H1 (cell line): ENCODE results near the gene PPARD. TPM values are rescaled to one million over a fixed set of nuclear protein-coding genes. Genes with fewer than 3 reads are reported as not detected.

Source experiments
- CTCF ChIA-PET: fragments of 300-600 bp; sonication (Branson Sonifier 250); formaldehyde crosslinking; loops from one replicate; lab custom pipeline; 2021; ENCODE audit not compliant: partially characterized antibody; lab: Charles Lee
- POLR2A ChIA-PET: fragments of 300-600 bp; sonication (Branson Sonifier 250); formaldehyde crosslinking; loops from one replicate; lab custom pipeline; 2021; ENCODE audit warnings: inconsistent platforms; ENCODE audit not compliant: partially characterized antibody; lab: Charles Lee
- DNase-seq, 2 experiments: peaks; one replicate each; pipeline versions ENCODE4 v3.0.0 to v3.0.0-alpha.2; 2010 to 2022; ENCODE audit warnings: low spot score in 2 of 2, low read depth in 1 of 2, mixed read lengths in 1 of 2
- FAIRE-seq: peaks from 2 replicates; lab custom pipeline; 2011; peaks lifted over from hg19 to GRCh38; lab: Jason Lieb, UNC
- H2AFZ ChIP-seq: 2 replicates; pipeline ENCODE4 v1.8.1; 2012; ENCODE audit warnings: low read length, inconsistent platforms
- H2AK5ac ChIP-seq: 2 replicates; pipeline ENCODE4 v1.6.1; 2013; ENCODE audit warnings: low read depth, low read length
- H2BK120ac ChIP-seq: replicated peaks from 2 replicates; pipeline ENCODE3; 2013; ENCODE audit warnings: low read depth, low read length, inconsistent platforms
- H2BK12ac ChIP-seq: 2 replicates; pipeline ENCODE4 v1.6.1; 2013; ENCODE audit warnings: low read depth, low read length
- H2BK15ac ChIP-seq: 2 replicates; pipeline ENCODE4 v1.6.1; 2013; ENCODE audit warnings: low read length
- H2BK20ac ChIP-seq: 2 replicates; pipeline ENCODE4 v1.6.1; 2013; ENCODE audit warnings: low read length
- H2BK5ac ChIP-seq: 2 replicates; pipeline ENCODE4 v1.6.1; 2013; ENCODE audit warnings: low read depth, low read length
- H3K14ac ChIP-seq: 2 replicates; pipeline ENCODE4 v1.6.1; 2013; ENCODE audit warnings: inconsistent platforms; ENCODE audit not compliant: insufficient read length
- H3K18ac ChIP-seq: 2 replicates; pipeline ENCODE4 v1.6.1; 2013; ENCODE audit warnings: low read length; ENCODE audit errors: extremely low read depth
- H3K23ac ChIP-seq: 2 replicates; pipeline ENCODE4 v1.6.1; 2013; ENCODE audit warnings: inconsistent platforms; ENCODE audit not compliant: insufficient read length
- H3K23me2 ChIP-seq: 2 replicates; pipeline ENCODE4 v1.6.1; 2013; ENCODE audit warnings: low read depth, low read length
- H3K27ac ChIP-seq: 2 replicates; pipeline ENCODE4 v1.6.1; 2011; ENCODE audit warnings: low read depth, low read length, inconsistent platforms
- H3K27me3 ChIP-seq, 4 experiments: replicated peaks in 1 of 4; 1 replicate in 1 of 4; 2 replicates in 3 of 4; pipeline versions ENCODE4 v1.6.1 to v1.8.1; 2011 to 2013; ENCODE audit warnings: low read length in 3 of 4, mild to moderate bottlenecking in 3 of 4, inconsistent platforms in 2 of 4, mixed read lengths in 2 of 4, moderate library complexity in 1 of 4; ENCODE audit not compliant: control insufficient read depth in 3 of 4, insufficient read depth in 3 of 4; ENCODE audit errors: extremely low read depth in 1 of 4
- H3K36me3 ChIP-seq, 4 experiments: 2 replicates each; pipeline versions ENCODE4 v1.6.1 to v1.8.1; 2011 to 2013; ENCODE audit warnings: mild to moderate bottlenecking in 4 of 4, low read length in 3 of 4, moderate library complexity in 2 of 4, control low read depth in 1 of 4, inconsistent platforms in 1 of 4; ENCODE audit not compliant: insufficient read depth in 4 of 4, control insufficient read depth in 2 of 4
- H3K4ac ChIP-seq: replicated peaks from 2 replicates; pipeline ENCODE3; 2013; ENCODE audit warnings: low read length, low read depth, mixed read lengths, inconsistent platforms; ENCODE audit not compliant: insufficient read length
- H3K4me1 ChIP-seq, 4 experiments: replicated peaks in 1 of 4; 1 replicate in 1 of 4; 2 replicates in 3 of 4; pipeline versions ENCODE4 v1.6.1 to v1.8.1; 2011 to 2013; ENCODE audit warnings: low read length in 3 of 4, inconsistent platforms in 2 of 4, mixed read lengths in 1 of 4; ENCODE audit not compliant: insufficient read depth in 4 of 4, control insufficient read depth in 3 of 4
- H3K4me2 ChIP-seq, 2 experiments: 2 replicates each; pipeline versions ENCODE4 v1.6.1 to v1.8.1; 2011 to 2013; ENCODE audit warnings: low read depth in 2 of 2, low read length in 2 of 2, control low read depth in 1 of 2, inconsistent platforms in 1 of 2, mild to moderate bottlenecking in 1 of 2; ENCODE audit not compliant: insufficient read depth in 1 of 2
- H3K4me3 ChIP-seq, 4 experiments: fragments of 200-600, 300-600 bp in 1 of 4; sonication (generic), shearing (Covaris generic), sonication (Bioruptor Twin) in 1 of 4; 2 replicates each; pipeline versions ENCODE4 v1.5.1 to v1.8.1; 2011 to 2016; ENCODE audit warnings: low read length in 4 of 4, low read depth in 3 of 4, control low read depth in 2 of 4, inconsistent platforms in 2 of 4, mild to moderate bottlenecking in 2 of 4, mixed read lengths in 1 of 4, moderate library complexity in 1 of 4; ENCODE audit not compliant: insufficient read depth in 2 of 4; ENCODE audit errors: extremely low read depth in 1 of 4
- H3K56ac ChIP-seq: replicated peaks from 2 replicates; pipeline ENCODE3; 2013; ENCODE audit warnings: low read depth, mild to moderate bottlenecking, mixed read lengths, low read length, inconsistent platforms; ENCODE audit not compliant: insufficient read length
- H3K79me1 ChIP-seq: 2 replicates; pipeline ENCODE4 v1.6.1; 2013; ENCODE audit warnings: low read depth, low read length, control low read depth
- H3K79me2 ChIP-seq, 2 experiments: 2 replicates each; pipeline versions ENCODE4 v1.6.1 to v1.8.1; 2012 to 2013; ENCODE audit warnings: low read length in 2 of 2, mild to moderate bottlenecking in 2 of 2, inconsistent platforms in 1 of 2; ENCODE audit not compliant: insufficient read depth in 2 of 2, control insufficient read depth in 1 of 2
- H3K9ac ChIP-seq, 4 experiments: replicated peaks in 1 of 4; 1 replicate in 1 of 4; 2 replicates in 3 of 4; pipeline versions ENCODE4 v1.6.1 to v1.8.1; 2011 to 2013; ENCODE audit warnings: low read depth in 3 of 4, low read length in 3 of 4, control low read depth in 2 of 4, mild to moderate bottlenecking in 2 of 4, moderate library complexity in 2 of 4, inconsistent platforms in 1 of 4; ENCODE audit errors: extremely low read depth in 1 of 4
- H3K9me3 ChIP-seq, 2 experiments: 2 replicates each; pipeline versions ENCODE4 v1.6.1 to v1.8.1; 2012 to 2013; ENCODE audit warnings: mild to moderate bottlenecking in 2 of 2, moderate library complexity in 2 of 2, control low read depth in 1 of 2, inconsistent platforms in 1 of 2, low read depth in 1 of 2, low read length in 1 of 2, mixed read lengths in 1 of 2; ENCODE audit not compliant: insufficient read depth in 2 of 2
- H4K20me1 ChIP-seq, 2 experiments: replicated peaks in 1 of 2; 2 replicates each; pipeline versions ENCODE3 to v1.8.1; 2011 to 2013; ENCODE audit warnings: inconsistent platforms in 2 of 2, low read length in 2 of 2, mild to moderate bottlenecking in 1 of 2; ENCODE audit not compliant: insufficient read depth in 2 of 2, control insufficient read depth in 1 of 2
- H4K5ac ChIP-seq: 2 replicates; pipeline ENCODE4 v1.6.1; 2013; ENCODE audit warnings: low read length, low read depth, mixed read lengths, inconsistent platforms; ENCODE audit not compliant: insufficient read length
- H4K8ac ChIP-seq: 2 replicates; pipeline ENCODE4 v1.8.0; 2013; ENCODE audit warnings: mild to moderate bottlenecking, moderate library complexity, low read length, inconsistent platforms; ENCODE audit not compliant: insufficient read depth; ENCODE audit errors: extremely low read depth
- H4K91ac ChIP-seq: replicated peaks from 2 replicates; pipeline ENCODE3; 2013; ENCODE audit warnings: low read length, mixed read lengths, inconsistent platforms; ENCODE audit not compliant: insufficient read length
- ASH2L ChIP-seq: fragments of 200-600, 300-600 bp; sonication (generic); IDR thresholded peaks from one replicate; pipeline ENCODE4 v1.7.1; 2017; ENCODE audit warnings: low read length
- CREB1 ChIP-seq: IDR thresholded peaks from 2 replicates; pipeline ENCODE4 v1.6.1; 2012; ENCODE audit warnings: inconsistent platforms
- EGR1 ChIP-seq: IDR thresholded peaks from 2 replicates; pipeline ENCODE4 v1.6.1; 2011; ENCODE audit warnings: low read depth, low read length, borderline replicate concordance
- GABPA ChIP-seq: IDR thresholded peaks from 2 replicates; pipeline ENCODE4 v1.6.1; 2011; ENCODE audit warnings: mild to moderate bottlenecking, low read length, moderate library complexity, borderline replicate concordance; ENCODE audit not compliant: insufficient read depth
- KDM4A ChIP-seq: IDR thresholded peaks from one replicate; pipeline ENCODE4 v1.7.1; 2012; ENCODE audit warnings: low read depth, mild to moderate bottlenecking, moderate library complexity, low read length, inconsistent platforms; ENCODE audit not compliant: severe bottlenecking
- MAFK ChIP-seq: IDR thresholded peaks from 2 replicates; pipeline ENCODE4 v1.6.1; 2012; ENCODE audit warnings: low read depth, mild to moderate bottlenecking, improper control_type of control experiment, low read length
- NANOG ChIP-seq: IDR thresholded peaks from 2 replicates; pipeline ENCODE4 v1.6.1; 2011; ENCODE audit warnings: low read length, low read depth, mild to moderate bottlenecking, inconsistent platforms; ENCODE audit not compliant: insufficient read depth, poor library complexity, severe bottlenecking
- POLR2A ChIP-seq, 2 experiments: IDR thresholded peaks; 1 replicate in 1 of 2; 2 replicates in 1 of 2; pipeline ENCODE4 v1.6.1; 2011; ENCODE audit warnings: low read depth in 2 of 2, low read length in 2 of 2, mild to moderate bottlenecking in 2 of 2; ENCODE audit errors: control extremely low read depth in 1 of 2
- RBBP5 ChIP-seq: IDR thresholded peaks from 2 replicates; pipeline ENCODE4 v1.7.1; 2012; ENCODE audit warnings: low read depth, mild to moderate bottlenecking, inconsistent platforms, low read length, moderate library complexity, borderline replicate concordance
- SAP30 ChIP-seq: fragments of 300-600 bp; sonication (generic); IDR thresholded peaks from 2 replicates; pipeline ENCODE4 v1.7.1; 2012; ENCODE audit warnings: low read length, moderate library complexity, mild to moderate bottlenecking, inconsistent platforms; ENCODE audit not compliant: insufficient read depth, insufficient replicate concordance
- SRF ChIP-seq: IDR thresholded peaks from 2 replicates; pipeline ENCODE4 v1.6.1; 2011; ENCODE audit warnings: mild to moderate bottlenecking, low read depth, low read length, moderate library complexity
- SUZ12 ChIP-seq: fragments of 200-600 bp; sonication (generic); IDR thresholded peaks from 2 replicates; pipeline ENCODE4 v1.6.1; 2012; ENCODE audit warnings: mild to moderate bottlenecking, inconsistent platforms, low read length, moderate library complexity, mixed read lengths
- TBP ChIP-seq: IDR thresholded peaks from 2 replicates; pipeline ENCODE4 v1.6.1; 2011; ENCODE audit warnings: low read depth, low read length, improper control_type of control experiment
- WGBS, 2 experiments: shearing (Covaris generic) in 1 of 2; methylation state at CpG; one replicate each; pipeline versions ENCODE4 v1.1.6 to v1.1.7; 2013 to 2015; ENCODE audit warnings: low lambda C conversion rate in 2 of 2, mixed read lengths in 2 of 2, inconsistent platforms in 1 of 2, low coverage in 1 of 2, missing lambda C conversion rate in 1 of 2; ENCODE audit not compliant: insufficient replicate concordance in 2 of 2, insufficient coverage in 1 of 2, insufficient read length in 1 of 2; ENCODE audit errors: extremely low coverage in 1 of 2, missing lambda C conversion rate in 1 of 2; 5-methylcytosine and 5-hydroxymethylcytosine counted together
- polyA plus RNA-seq, 7 experiments: library from polyadenylated mRNA; depleted of rRNA in 3 of 7; stranded (reverse) in 5 of 7; unstranded in 2 of 7; fragments of >200 nt in 5 of 7; fragments of 200-250 nt in 2 of 7; gene quantifications; 1 replicate in 5 of 7; 2 replicates in 1 of 7; 4 replicates in 1 of 7; pipeline versions ENCODE4 v1.2.1 to v1.2.3, GENCODE V29; 2011 to 2013; ENCODE audit warnings: missing spikeins in 2 of 7, mixed read lengths in 2 of 7
- total RNA-seq: library from RNA; stranded (reverse); fragmentation: NEBNext Ultra II Directional; extraction: Animal tissue kit (Norgen Biotek cat#: 25700); gene quantifications from 2 replicates; pipeline ENCODE4 v1.2.1, GENCODE V29; 2021
- TF ChIP-seq, protein P1 (sequence below): IDR thresholded peaks from 2 replicates; pipeline ENCODE4 v1.6.1; 2012; ENCODE audit warnings: inconsistent platforms

PPARD gene
- total and polyA plus RNA-seq, 2 of the 8 experiments (the other 6 are each of a cell fraction or from before 2014, with no cell fraction given), result 14.6 to 14.9 TPM

DNA sequence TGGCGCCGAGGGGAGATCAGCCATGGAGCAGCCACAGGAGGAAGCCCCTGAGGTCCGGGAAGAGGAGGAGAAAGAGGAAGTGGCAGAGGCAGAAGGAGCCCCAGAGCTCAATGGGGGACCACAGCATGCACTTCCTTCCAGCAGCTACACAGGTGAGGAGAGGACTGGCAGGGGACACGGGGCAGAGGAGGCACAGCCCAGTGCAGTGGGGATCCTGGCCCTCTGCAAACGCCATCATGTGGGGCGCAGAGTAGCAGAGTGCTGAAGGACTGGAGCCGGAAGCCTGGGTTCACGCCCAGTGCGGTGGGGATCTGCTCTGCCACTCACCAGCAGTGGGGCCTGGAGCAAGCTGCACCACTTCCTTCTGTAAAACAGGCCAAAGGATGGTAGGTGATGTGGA lies 68.7 kb downstream of the PPARD start:
- H2BK15ac ChIP-seq, result no peak overlapping the region
- no peak overlapping the region for H4K91ac ChIP-seq
- H3K9ac ChIP-seq, result no peak overlapping the region
- H2BK5ac ChIP-seq, result no peak overlapping the region
- H2AFZ ChIP-seq, result no peak overlapping the region
- no peak overlapping the region for H2BK120ac ChIP-seq
- H3K4me3 ChIP-seq, result no peak overlapping the region
- H3K18ac ChIP-seq, result no peak overlapping the region
- H3K56ac ChIP-seq, result no peak overlapping the region
- FAIRE-seq (no peak), DNase-seq (no peak)
- 88% methylated on average over 9 of the region's 9 CpGs; no CpG with 5 or more reads in 1 of the 2 experiments for WGBS, 2 experiments
- H2AK5ac ChIP-seq, result no peak overlapping the region
- no peaks in the 10 kb centered on the region for H3K79me2 ChIP-seq
- no peak overlapping the region for H3K27ac ChIP-seq
- peaks cover 0 to 3% (median 0%) of the 10 kb centered on the region in 4 experiments; a peak in 2 of 7 replicates for H3K4me1 ChIP-seq
- H3K79me1 ChIP-seq, result peaks cover 5% of the 10 kb centered on the region
- H2BK20ac ChIP-seq, result no peak overlapping the region
- H3K27me3 ChIP-seq, result no peaks in the 10 kb centered on the region
- H3K4me2 ChIP-seq, result no peak overlapping the region
- no peaks in the 10 kb centered on the region for H3K9me3 ChIP-seq
- POLR2A ChIA-PET, result no interaction called here
- no peak overlapping the region for H3K14ac ChIP-seq
- H3K23ac ChIP-seq, result no peak overlapping the region
- no peak overlapping the region for H4K5ac ChIP-seq
- CTCF ChIA-PET, result interaction anchor here (0.6 to 2.8 kb wide), 10 partner anchors 9 to 69 kb away, joined by 3 to 8 read pairs (median 4); partner anchors contain the start of gene RPL10A
- H3K4ac ChIP-seq, result no peak overlapping the region
- no peak overlapping the region for H4K8ac ChIP-seq
- H3K36me3 ChIP-seq, result no peaks in the 10 kb centered on the region
- peaks cover 0 to 2% of the 10 kb centered on the region in 2 experiments for H4K20me1 ChIP-seq
- no peaks in the 10 kb centered on the region for H3K23me2 ChIP-seq
- H2BK12ac ChIP-seq, result no peak overlapping the region
- TF ChIP-seq, protein P1, sequence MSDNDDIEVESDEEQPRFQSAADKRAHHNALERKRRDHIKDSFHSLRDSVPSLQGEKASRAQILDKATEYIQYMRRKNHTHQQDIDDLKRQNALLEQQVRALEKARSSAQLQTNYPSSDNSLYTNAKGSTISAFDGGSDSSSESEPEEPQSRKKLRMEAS, result no peak
- TF ChIP-seq ASH2L (no peak), RBBP5 (no peak), NANOG (no peak), GABPA (no peak), SAP30 (no peak), CREB1 (no peak), POLR2A (IDR thresholded peaks at IDR 0.05; ENCODE audit: control extremely low read depth in 1 of 2, low read depth in 2 of 2, low read length in 2 of 2) (no peak), EGR1 (no peak), KDM4A (no peak), SRF (no peak), MAFK (no peak), SUZ12 (no peak), TBP (no peak)
